Ectodermal cell (in vitro differentiated cells): ENCODE data around the gene ASTN2.

Experiments
- H3K27ac ChIP-seq: 2 replicates; pipeline ENCODE4 v1.7.0; 2013; ENCODE audit warnings: mild to moderate bottlenecking, low read depth, low read length; ENCODE audit not compliant: insufficient read depth, poor library complexity, severe bottlenecking
- H3K27me3 ChIP-seq: 2 replicates; pipeline ENCODE4 v1.7.0; 2013; ENCODE audit warnings: mild to moderate bottlenecking, low read length; ENCODE audit not compliant: insufficient read depth, control insufficient read depth, poor library complexity, severe bottlenecking
- H3K36me3 ChIP-seq: one replicate; pipeline ENCODE4 v1.7.0; 2013; ENCODE audit warnings: low read length; ENCODE audit not compliant: control insufficient read depth, insufficient read depth
- H3K4me1 ChIP-seq: one replicate; pipeline ENCODE4 v1.7.0; 2013; ENCODE audit warnings: low read length; ENCODE audit not compliant: control insufficient read depth, insufficient read depth
- H3K4me3 ChIP-seq: 2 replicates; pipeline ENCODE4 v1.7.0; 2013; ENCODE audit warnings: low read depth, low read length, control low read depth; ENCODE audit not compliant: insufficient read depth
- H3K9me3 ChIP-seq: 2 replicates; pipeline ENCODE4 v1.7.0; 2013; ENCODE audit warnings: mild to moderate bottlenecking, low read length, moderate library complexity; ENCODE audit not compliant: control insufficient read depth
- WGBS, 2 experiments: methylation state at CpG; one replicate each; pipeline ENCODE4 v1.1.7; 2013; ENCODE audit warnings: missing lambda C conversion rate in 2 of 2; 5-methylcytosine and 5-hydroxymethylcytosine counted together

ASTN2 gene

GRCh38 chr9:116703634-116704033, 711.2 kb downstream of the ASTN2 start:
- H3K27me3 ChIP-seq = no peaks in the 10 kb centered on the region
- no peak overlapping the region for H3K4me3 ChIP-seq
- H3K27ac ChIP-seq = no peak overlapping the region
- WGBS, 2 experiments = 88 to 98% methylated on average over 1 of the region's 3 CpGs
- peaks cover 17% of the 10 kb centered on the region for H3K36me3 ChIP-seq
- no peaks in the 10 kb centered on the region for H3K9me3 ChIP-seq
- H3K4me1 ChIP-seq = no peaks in the 10 kb centered on the region

- WGBS, 2 experiments = 91 to 94% methylated on average over 1 to 2 of the region's 2 CpGs
- no peak overlapping the region for H3K27ac ChIP-seq
- H3K4me1 ChIP-seq = no peaks in the 10 kb centered on the region
- peaks cover 26% of the 10 kb centered on the region for H3K36me3 ChIP-seq
- no peaks in the 10 kb centered on the region for H3K27me3 ChIP-seq
- H3K4me3 ChIP-seq = no peak overlapping the region
- H3K9me3 ChIP-seq = no peaks in the 10 kb centered on the region
These were observed 712.8 kb downstream of the ASTN2 start for GRCh38 chr9:116701940-116702642.

GRCh38 chr9:116700882-116701865, 713.7 kb downstream of the ASTN2 start:
- Histone ChIP-seq H3K4me3 (no peak overlapping the region), H3K36me3 (peaks cover 26% of the 10 kb centered on the region), H3K27me3 (no peaks in the 10 kb centered on the region), H3K4me1 (no peaks in the 10 kb centered on the region), H3K27ac (no peak overlapping the region), H3K9me3 (no peaks in the 10 kb centered on the region)
- WGBS, 2 experiments = 95 to 98% methylated on average over 1 to 2 of the region's 2 CpGs

- no peaks in the 10 kb centered on the region for H3K9me3 ChIP-seq
- no peaks in the 10 kb centered on the region for H3K27me3 ChIP-seq
- no peak overlapping the region for H3K4me3 ChIP-seq
- no peaks in the 10 kb centered on the region for H3K4me1 ChIP-seq
- peaks cover 26% of the 10 kb centered on the region for H3K36me3 ChIP-seq
- no peak overlapping the region for H3K27ac ChIP-seq
- 96 to 100% methylated on average over 1 of the region's 1 CpG for WGBS, 2 experiments
These were observed 714.6 kb downstream of the ASTN2 start for GRCh38 chr9:116700279-116700678.

GRCh38 chr9:116697887-116698286, 717.0 kb downstream of the ASTN2 start:
- Histone ChIP-seq H3K4me1 (no peaks in the 10 kb centered on the region), H3K36me3 (peaks cover 26% of the 10 kb centered on the region), H3K27me3 (no peaks in the 10 kb centered on the region), H3K9me3 (no peaks in the 10 kb centered on the region), H3K4me3 (no peak overlapping the region), H3K27ac (no peak overlapping the region)
- WGBS, 2 experiments = 98% methylated on average over 16 of the region's 16 CpGs

- Histone ChIP-seq H3K27ac (no peak overlapping the region), H3K36me3 (peaks cover 26% of the 10 kb centered on the region), H3K9me3 (no peaks in the 10 kb centered on the region), H3K4me3 (no peak overlapping the region), H3K4me1 (no peaks in the 10 kb centered on the region), H3K27me3 (no peaks in the 10 kb centered on the region)
- WGBS, 2 experiments = 100% methylated on average over 1 of the region's 1 CpG
These were observed 717.5 kb downstream of the ASTN2 start for GRCh38 chr9:116697362-116697761.

- no peaks in the 10 kb centered on the region for H3K9me3 ChIP-seq
- peaks cover 22% of the 10 kb centered on the region for H3K36me3 ChIP-seq
- no peak overlapping the region for H3K27ac ChIP-seq
- no peaks in the 10 kb centered on the region for H3K27me3 ChIP-seq
- 63 to 64% methylated on average over 3 of the region's 3 CpGs for WGBS, 2 experiments
- H3K4me3 ChIP-seq = no peak overlapping the region
- H3K4me1 ChIP-seq = no peaks in the 10 kb centered on the region
These were observed 719.4 kb downstream of the ASTN2 start for GRCh38 chr9:116695438-116695837.

GRCh38 chr9:116694785-116695291, 720.0 kb downstream of the ASTN2 start:
- Histone ChIP-seq H3K36me3 (peaks cover 21% of the 10 kb centered on the region), H3K27ac (no peak overlapping the region), H3K4me1 (no peaks in the 10 kb centered on the region), H3K4me3 (no peak overlapping the region), H3K9me3 (no peaks in the 10 kb centered on the region), H3K27me3 (no peaks in the 10 kb centered on the region)
- 100% methylated on average over 2 to 3 of the region's 4 CpGs for WGBS, 2 experiments

- no peak overlapping the region for H3K27ac ChIP-seq
- no peak overlapping the region for H3K4me3 ChIP-seq
- peaks cover 3% of the 10 kb centered on the region for H3K4me1 ChIP-seq
- H3K27me3 ChIP-seq = no peaks in the 10 kb centered on the region
- 96% methylated on average over 2 of the region's 2 CpGs for WGBS, 2 experiments
- peaks cover 7% of the 10 kb centered on the region for H3K36me3 ChIP-seq
- no peaks in the 10 kb centered on the region for H3K9me3 ChIP-seq
These were observed 721.6 kb downstream of the ASTN2 start for GRCh38 chr9:116693233-116693731.

GRCh38 chr9:116692616-116693015, 722.2 kb downstream of the ASTN2 start:
- Histone ChIP-seq H3K27me3 (no peaks in the 10 kb centered on the region), H3K4me1 (peaks cover 9% of the 10 kb centered on the region), H3K4me3 (no peak overlapping the region), H3K9me3 (no peaks in the 10 kb centered on the region), H3K36me3 (peaks cover under 1% of the 10 kb centered on the region), H3K27ac (no peak overlapping the region)
- 88 to 99% methylated on average over 2 of the region's 2 CpGs for WGBS, 2 experiments
